Neural cell (in vitro differentiated cells): ENCODE data around the gene SNRK. TPM values are rescaled to one million over a fixed set of nuclear protein-coding genes. Genes with fewer than 3 reads are reported as not detected.

Experiments used
- H2AFZ ChIP-seq: fragments of 200-600, 300-800 bp; sonication (generic), shearing (Covaris generic); 2 replicates; pipeline ENCODE4 v1.6.0; 2014; ENCODE audit warnings: low read depth, mild to moderate bottlenecking, antibody characterized with exemption, low read length, moderate library complexity
- H3F3A ChIP-seq: fragments of 200-600 bp; shearing (Covaris generic); 2 replicates; pipeline ENCODE4 v1.6.1; 2016; ENCODE audit warnings: mild to moderate bottlenecking, moderate library complexity, mixed read lengths, antibody characterized with exemption, low read length; ENCODE audit not compliant: insufficient read depth, poor library complexity, severe bottlenecking
- H3K27ac ChIP-seq: fragments of 200-600, 300-800 bp; sonication (generic), shearing (Covaris generic); 2 replicates; pipeline ENCODE4 v1.5.1; 2014; ENCODE audit warnings: mild to moderate bottlenecking, low read length, moderate library complexity
- H3K27me3 ChIP-seq: fragments of 300-800, 200-600 bp; sonication (generic), shearing (Covaris generic); 2 replicates; pipeline ENCODE4 v1.6.0; 2014; ENCODE audit warnings: mild to moderate bottlenecking, low read depth, low read length, moderate library complexity; ENCODE audit not compliant: insufficient read depth
- H3K36me3 ChIP-seq: fragments of 300-800, 200-600 bp; sonication (generic), shearing (Covaris generic); 2 replicates; pipeline ENCODE4 v1.5.1; 2014; ENCODE audit warnings: mild to moderate bottlenecking, antibody characterized with exemption, low read length, moderate library complexity; ENCODE audit not compliant: insufficient read depth
- H3K4me2 ChIP-seq: fragments of 300-800, 200-600 bp; sonication (generic), shearing (Covaris generic); 2 replicates; pipeline ENCODE4 v1.6.0; 2014; ENCODE audit warnings: mild to moderate bottlenecking, low read length
- H3K4me3 ChIP-seq: fragments of 300-800, 200-600 bp; sonication (generic), shearing (Covaris generic); 2 replicates; pipeline ENCODE4 v1.5.1; 2014; ENCODE audit warnings: mild to moderate bottlenecking, low read length, moderate library complexity
- H3K79me2 ChIP-seq: fragments of 200-600 bp; shearing (Covaris generic); replicated peaks from 2 replicates; pipeline ENCODE4 v1.6.0; 2014; ENCODE audit warnings: mild to moderate bottlenecking, low read length, moderate library complexity; ENCODE audit not compliant: insufficient read depth
- H3K9ac ChIP-seq: fragments of 300-800, 200-600 bp; sonication (generic), shearing (Covaris generic); 2 replicates; pipeline ENCODE4 v1.6.1; 2016; ENCODE audit warnings: mild to moderate bottlenecking, low read length, mixed read lengths
- H3K9me2 ChIP-seq: fragments of 200-600 bp; shearing (Covaris generic); 2 replicates; pipeline ENCODE4 v1.6.1; 2016; ENCODE audit warnings: mild to moderate bottlenecking, low read length, mixed read lengths; ENCODE audit not compliant: insufficient read depth
- H3K9me3 ChIP-seq: fragments of 200-600, 300-800 bp; sonication (generic), shearing (Covaris generic); 2 replicates; pipeline ENCODE4 v1.6.1; 2016; ENCODE audit warnings: mild to moderate bottlenecking, mixed run types, low read length, moderate library complexity, mixed read lengths
- H4K20me1 ChIP-seq: fragments of 200-600 bp; shearing (Covaris generic); 2 replicates; pipeline ENCODE4 v1.6.1; 2016; ENCODE audit warnings: mild to moderate bottlenecking, mixed run types; ENCODE audit not compliant: insufficient read depth
- EP300 ChIP-seq: fragments of 450-650 bp; conservative IDR thresholded peaks from 2 replicates; pipeline ENCODE4 v1.6.1; 2014; ENCODE audit warnings: antibody characterized with exemption, mild to moderate bottlenecking, moderate library complexity; ENCODE audit not compliant: poor library complexity, severe bottlenecking
- EZH2 ChIP-seq: fragments of 200-600, 300-800 bp; shearing (Covaris generic), sonication (generic); IDR thresholded peaks from 2 replicates; pipeline ENCODE4 v1.6.1; 2014; ENCODE audit warnings: antibody characterized with exemption, low read length, borderline replicate concordance, mild to moderate bottlenecking; ENCODE audit not compliant: insufficient read depth, poor library complexity, severe bottlenecking
- MXI1 ChIP-seq: fragments of 450-650 bp; conservative IDR thresholded peaks from 2 replicates; pipeline ENCODE4 v1.6.1; 2014; ENCODE audit warnings: antibody characterized with exemption, mild to moderate bottlenecking; ENCODE audit not compliant: poor library complexity, severe bottlenecking
- POLR2AphosphoS5 ChIP-seq: IDR thresholded peaks from 2 replicates; pipeline ENCODE4 v1.6.1; 2012
- RAD21 ChIP-seq: fragments of 450-650 bp; conservative IDR thresholded peaks from 2 replicates; pipeline ENCODE4 v1.6.1; 2014; ENCODE audit warnings: antibody characterized with exemption, mild to moderate bottlenecking, moderate library complexity
- SMC3 ChIP-seq: fragments of 450-650 bp; conservative IDR thresholded peaks from 2 replicates; pipeline ENCODE4 v1.6.1; 2014; ENCODE audit warnings: antibody characterized with exemption, mild to moderate bottlenecking, moderate library complexity; ENCODE audit not compliant: poor library complexity
- TAF1 ChIP-seq: IDR thresholded peaks from 2 replicates; pipeline ENCODE4 v1.6.1; 2012; ENCODE audit warnings: low read depth
- polyA plus RNA-seq: library from polyadenylated mRNA; depleted of rRNA; stranded (reverse); fragments of >200 nt; gene quantifications from 2 replicates; pipeline ENCODE4 v1.2.3, GENCODE V29; 2014
- TF ChIP-seq, protein P1 (sequence below): IDR thresholded peaks from 2 replicates; pipeline ENCODE4 v1.6.1; 2012; ENCODE audit warnings: borderline replicate concordance
- TF ChIP-seq, protein P2 (sequence below): fragments of 450-650 bp; IDR thresholded peaks from 2 replicates; pipeline ENCODE4 v1.5.1; 2014; ENCODE audit warnings: antibody characterized with exemption, mild to moderate bottlenecking, moderate library complexity; ENCODE audit not compliant: poor library complexity, severe bottlenecking

Gene SNRK
- polyA plus RNA-seq, 1 donor from 2014 or later, result 27.3 TPM

DNA sequence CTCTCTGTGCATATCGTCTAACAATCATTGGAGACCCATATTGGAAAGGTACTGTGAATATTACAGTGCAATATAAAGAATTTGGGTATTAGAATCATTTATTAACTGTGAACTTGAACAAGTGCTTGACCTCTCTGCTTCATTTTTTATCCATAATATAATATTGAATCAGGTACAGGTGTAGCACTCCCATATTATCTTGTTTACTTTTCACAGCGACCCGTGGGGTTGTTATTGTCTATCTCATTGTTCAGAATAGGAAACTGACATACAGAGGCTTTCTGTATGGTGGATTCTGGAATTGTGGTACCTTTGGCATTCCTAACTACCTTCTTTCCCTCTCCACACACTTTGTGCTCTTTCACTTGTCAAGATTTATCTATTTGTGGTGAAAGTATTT is 17.8 kb downstream of the SNRK start:
- Histone ChIP-seq H3K9me3 (no peaks in the 10 kb centered on the region), H3F3A (no peaks in the 10 kb centered on the region), H4K20me1 (no peaks in the 10 kb centered on the region), H3K4me2 (no peak overlapping the region), H3K79me2 (peaks cover 17% of the 10 kb centered on the region), H3K9me2 (no peaks in the 10 kb centered on the region), H3K27ac (no peak overlapping the region), H3K4me3 (no peak overlapping the region), H2AFZ (no peak overlapping the region), H3K36me3 (peaks cover 9% of the 10 kb centered on the region), H3K9ac (no peak overlapping the region), H3K27me3 (no peaks in the 10 kb centered on the region)
- TF ChIP-seq RAD21 (no peak), POLR2AphosphoS5 (no peak), EP300 (no peak), SMC3 (no peak), MXI1 (no peak), EZH2 (no peak), TAF1 (no peak)
- TF ChIP-seq, protein P1, sequence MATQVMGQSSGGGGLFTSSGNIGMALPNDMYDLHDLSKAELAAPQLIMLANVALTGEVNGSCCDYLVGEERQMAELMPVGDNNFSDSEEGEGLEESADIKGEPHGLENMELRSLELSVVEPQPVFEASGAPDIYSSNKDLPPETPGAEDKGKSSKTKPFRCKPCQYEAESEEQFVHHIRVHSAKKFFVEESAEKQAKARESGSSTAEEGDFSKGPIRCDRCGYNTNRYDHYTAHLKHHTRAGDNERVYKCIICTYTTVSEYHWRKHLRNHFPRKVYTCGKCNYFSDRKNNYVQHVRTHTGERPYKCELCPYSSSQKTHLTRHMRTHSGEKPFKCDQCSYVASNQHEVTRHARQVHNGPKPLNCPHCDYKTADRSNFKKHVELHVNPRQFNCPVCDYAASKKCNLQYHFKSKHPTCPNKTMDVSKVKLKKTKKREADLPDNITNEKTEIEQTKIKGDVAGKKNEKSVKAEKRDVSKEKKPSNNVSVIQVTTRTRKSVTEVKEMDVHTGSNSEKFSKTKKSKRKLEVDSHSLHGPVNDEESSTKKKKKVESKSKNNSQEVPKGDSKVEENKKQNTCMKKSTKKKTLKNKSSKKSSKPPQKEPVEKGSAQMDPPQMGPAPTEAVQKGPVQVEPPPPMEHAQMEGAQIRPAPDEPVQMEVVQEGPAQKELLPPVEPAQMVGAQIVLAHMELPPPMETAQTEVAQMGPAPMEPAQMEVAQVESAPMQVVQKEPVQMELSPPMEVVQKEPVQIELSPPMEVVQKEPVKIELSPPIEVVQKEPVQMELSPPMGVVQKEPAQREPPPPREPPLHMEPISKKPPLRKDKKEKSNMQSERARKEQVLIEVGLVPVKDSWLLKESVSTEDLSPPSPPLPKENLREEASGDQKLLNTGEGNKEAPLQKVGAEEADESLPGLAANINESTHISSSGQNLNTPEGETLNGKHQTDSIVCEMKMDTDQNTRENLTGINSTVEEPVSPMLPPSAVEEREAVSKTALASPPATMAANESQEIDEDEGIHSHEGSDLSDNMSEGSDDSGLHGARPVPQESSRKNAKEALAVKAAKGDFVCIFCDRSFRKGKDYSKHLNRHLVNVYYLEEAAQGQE, result no peak
- TF ChIP-seq, protein P2, sequence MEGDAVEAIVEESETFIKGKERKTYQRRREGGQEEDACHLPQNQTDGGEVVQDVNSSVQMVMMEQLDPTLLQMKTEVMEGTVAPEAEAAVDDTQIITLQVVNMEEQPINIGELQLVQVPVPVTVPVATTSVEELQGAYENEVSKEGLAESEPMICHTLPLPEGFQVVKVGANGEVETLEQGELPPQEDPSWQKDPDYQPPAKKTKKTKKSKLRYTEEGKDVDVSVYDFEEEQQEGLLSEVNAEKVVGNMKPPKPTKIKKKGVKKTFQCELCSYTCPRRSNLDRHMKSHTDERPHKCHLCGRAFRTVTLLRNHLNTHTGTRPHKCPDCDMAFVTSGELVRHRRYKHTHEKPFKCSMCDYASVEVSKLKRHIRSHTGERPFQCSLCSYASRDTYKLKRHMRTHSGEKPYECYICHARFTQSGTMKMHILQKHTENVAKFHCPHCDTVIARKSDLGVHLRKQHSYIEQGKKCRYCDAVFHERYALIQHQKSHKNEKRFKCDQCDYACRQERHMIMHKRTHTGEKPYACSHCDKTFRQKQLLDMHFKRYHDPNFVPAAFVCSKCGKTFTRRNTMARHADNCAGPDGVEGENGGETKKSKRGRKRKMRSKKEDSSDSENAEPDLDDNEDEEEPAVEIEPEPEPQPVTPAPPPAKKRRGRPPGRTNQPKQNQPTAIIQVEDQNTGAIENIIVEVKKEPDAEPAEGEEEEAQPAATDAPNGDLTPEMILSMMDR, result no peak

DNA sequence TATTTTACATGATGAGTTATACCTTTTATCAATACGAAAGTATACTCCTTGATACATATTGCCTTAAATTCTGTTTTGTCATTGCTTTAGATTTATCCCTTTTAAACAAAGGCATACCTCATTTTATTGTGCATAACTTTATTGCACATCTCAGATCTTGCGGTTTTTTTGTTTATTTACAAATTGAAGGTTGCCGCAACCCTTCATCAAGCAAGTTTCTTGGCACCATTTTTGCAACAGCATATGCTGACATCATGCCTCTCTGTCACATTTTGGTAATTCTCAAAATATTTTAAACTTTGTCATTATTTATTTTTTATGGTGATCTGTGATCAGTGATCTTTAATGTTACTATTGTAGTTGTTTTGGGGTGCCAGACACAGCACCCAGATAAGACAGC is 20.9 kb downstream of the SNRK start:
- Histone ChIP-seq H3F3A (no peaks in the 10 kb centered on the region), H3K36me3 (peaks cover 9% of the 10 kb centered on the region), H3K79me2 (no peaks in the 10 kb centered on the region), H3K9me3 (no peaks in the 10 kb centered on the region), H3K9ac (no peak overlapping the region), H2AFZ (no peak overlapping the region), H3K4me2 (no peak overlapping the region), H4K20me1 (no peaks in the 10 kb centered on the region), H3K4me3 (no peak overlapping the region), H3K27ac (no peak overlapping the region), H3K27me3 (no peaks in the 10 kb centered on the region), H3K9me2 (no peaks in the 10 kb centered on the region)
- TF ChIP-seq POLR2AphosphoS5, result no peak

DNA sequence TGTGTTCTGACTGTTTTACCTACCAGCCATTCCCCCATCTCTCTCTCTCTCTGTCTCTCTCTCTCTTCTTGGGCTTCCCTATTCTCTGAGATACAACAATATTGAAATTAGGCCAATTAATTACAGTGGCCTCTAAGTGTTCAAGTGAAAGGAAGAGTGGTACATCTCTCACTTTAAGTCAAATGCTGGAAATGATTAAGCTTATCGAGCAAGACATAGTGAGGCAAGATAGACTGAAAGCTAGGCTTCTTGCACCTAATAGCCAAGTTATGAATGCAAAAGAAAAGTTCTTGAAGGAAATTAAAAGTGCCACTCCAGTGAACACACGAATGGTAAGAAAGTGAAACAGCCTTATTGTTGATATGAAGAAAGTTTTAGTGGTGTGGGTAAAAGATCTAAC is 21.3 kb downstream of the SNRK start:
- H3K36me3 ChIP-seq, result peaks cover 9% of the 10 kb centered on the region
- H3K27ac ChIP-seq, result no peak overlapping the region
- no peaks in the 10 kb centered on the region for H4K20me1 ChIP-seq
- H3K4me2 ChIP-seq, result no peak overlapping the region
- H3F3A ChIP-seq, result no peaks in the 10 kb centered on the region
- H3K9ac ChIP-seq, result no peak overlapping the region
- no peaks in the 10 kb centered on the region for H3K9me2 ChIP-seq
- TF ChIP-seq SMC3 (no peak), EP300 (no peak), RAD21 (no peak), EZH2 (no peak), TAF1 (no peak), MXI1 (no peak), POLR2AphosphoS5 (no peak)
- TF ChIP-seq, protein P2, result no peak
- TF ChIP-seq, protein P1, result no peak
- H2AFZ ChIP-seq, result no peak overlapping the region
- H3K4me3 ChIP-seq, result no peak overlapping the region
- no peaks in the 10 kb centered on the region for H3K79me2 ChIP-seq
- no peaks in the 10 kb centered on the region for H3K9me3 ChIP-seq
- no peaks in the 10 kb centered on the region for H3K27me3 ChIP-seq
